Fibroblast of lung (primary cell): Measurements from ENCODE around the gene SERPINB1. TPM values are rescaled to one million over a fixed set of nuclear protein-coding genes. Genes with fewer than 3 reads are reported as not detected.

Experiments
- DNase-seq, 2 donors: peaks; one replicate each; pipeline versions ENCODE4 v3.0.0 to v3.0.0-alpha.2; 2010; ENCODE audit warnings: low read depth in 2 of 2
- H2AFZ ChIP-seq: 2 replicates; pipeline ENCODE4 v1.5.1; 2012; ENCODE audit warnings: low read length, control low read depth, inconsistent platforms
- H3K27ac ChIP-seq: 2 replicates; pipeline ENCODE4 v1.5.1; 2011; ENCODE audit warnings: low read length, control low read depth; ENCODE audit not compliant: insufficient read depth
- H3K27me3 ChIP-seq: 2 replicates; pipeline ENCODE4 v1.5.1; 2011; ENCODE audit warnings: mild to moderate bottlenecking, low read length; ENCODE audit not compliant: control insufficient read depth, insufficient read depth
- H3K36me3 ChIP-seq: 2 replicates; pipeline ENCODE4 v1.5.1; 2011; ENCODE audit warnings: low read length; ENCODE audit not compliant: control insufficient read depth, insufficient read depth
- H3K4me1 ChIP-seq: 2 replicates; pipeline ENCODE4 v1.5.1; 2011; ENCODE audit warnings: low read length; ENCODE audit not compliant: control insufficient read depth, insufficient read depth; ENCODE audit errors: extremely low read depth
- H3K4me2 ChIP-seq: 2 replicates; pipeline ENCODE4 v1.5.1; 2011; ENCODE audit warnings: low read length, control low read depth; ENCODE audit not compliant: insufficient read depth; ENCODE audit errors: extremely low read depth
- H3K4me3 ChIP-seq, 4 experiments: fragments of 200-600 bp in 1 of 4; sonication (generic) in 1 of 4; replicated peaks in 1 of 4; 2 replicates each; pipeline ENCODE4 v1.5.1; 2011 to 2016; ENCODE audit warnings: low read length in 4 of 4, low read depth in 3 of 4, mild to moderate bottlenecking in 3 of 4, control low read depth in 2 of 4, inconsistent platforms in 1 of 4, mixed read lengths in 1 of 4; ENCODE audit not compliant: insufficient read depth in 1 of 4; ENCODE audit errors: control extremely low read depth in 1 of 4
- H3K79me2 ChIP-seq: 2 replicates; pipeline ENCODE4 v1.5.1; 2012; ENCODE audit warnings: mild to moderate bottlenecking, low read length, inconsistent platforms; ENCODE audit not compliant: control insufficient read depth, insufficient read depth
- H3K9ac ChIP-seq: 2 replicates; pipeline ENCODE4 v1.5.1; 2011; ENCODE audit warnings: mild to moderate bottlenecking, low read length, control low read depth; ENCODE audit not compliant: insufficient read depth
- H3K9me3 ChIP-seq: 2 replicates; pipeline ENCODE4 v1.5.1; 2012; ENCODE audit warnings: low read depth, low read length; ENCODE audit not compliant: control insufficient read depth, insufficient read depth
- H4K20me1 ChIP-seq: 2 replicates; pipeline ENCODE4 v1.5.1; 2011; ENCODE audit warnings: low read length; ENCODE audit not compliant: control insufficient read depth, insufficient read depth; ENCODE audit errors: extremely low read depth
- CTCF ChIP-seq, 2 donors: IDR thresholded peaks in 1 of 2; conservative IDR thresholded peaks in 1 of 2; 1 replicate in 1 of 2; 2 replicates in 1 of 2; pipeline ENCODE4 v1.5.1; 2011 to 2012; ENCODE audit warnings: low read length in 2 of 2, control low read depth in 1 of 2, inconsistent platforms in 1 of 2, low read depth in 1 of 2, mild to moderate bottlenecking in 1 of 2
- EZH2 ChIP-seq: IDR thresholded peaks from 2 replicates; pipeline ENCODE4 v1.5.1; 2012; ENCODE audit warnings: low read length, control low read depth, mild to moderate bottlenecking; ENCODE audit errors: missing control alignments
- polyA plus RNA-seq, 2 donors: library from polyadenylated mRNA; depleted of rRNA in 1 of 2; stranded (reverse) in 1 of 2; unstranded in 1 of 2; fragments of >200 nt; gene quantifications; 2 replicates each; pipeline ENCODE4 v1.2.1, GENCODE V29; 2011 to 2012; ENCODE audit warnings: missing spikeins in 1 of 2
- total RNA-seq: library from RNA; depleted of rRNA; stranded (reverse); fragments of >200 nt; gene quantifications from 2 replicates; pipeline ENCODE4 v1.2.1, GENCODE V29; 2014

Gene SERPINB1
- total and polyA plus RNA-seq, 2 donors (not counting 1 experiment from before 2014, with no cell fraction given) = 19.3 to 39.5 TPM

- Histone ChIP-seq H3K36me3 (peaks cover 3% of the 10 kb centered on the region), H4K20me1 (no peaks in the 10 kb centered on the region), H3K27ac (peak overlapping the region; percentile 93), H3K27me3 (no peaks in the 10 kb centered on the region), H2AFZ (no peak overlapping the region), H3K9me3 (no peaks in the 10 kb centered on the region), H3K4me3 (peak overlapping the region; percentile 58 to 64 (median 62)), H3K9ac (peak overlapping the region; percentile 81), H3K79me2 (peaks cover 2% of the 10 kb centered on the region), H3K4me1 (peaks cover 11% of the 10 kb centered on the region), H3K4me2 (peak overlapping the region; percentile 98)
- no peak for DNase-seq
- TF ChIP-seq CTCF (conservative IDR thresholded peaks at IDR 0.05 in 1 of 2, IDR thresholded peaks at IDR 0.05 in 1 of 2; ENCODE audit: low read depth in 1 of 2, low read length in 2 of 2) (no peak), EZH2 (no peak)
Observed at GRCh38 chr6:2840749-2841061, 958 bp downstream of the SERPINB1 start.

DNA sequence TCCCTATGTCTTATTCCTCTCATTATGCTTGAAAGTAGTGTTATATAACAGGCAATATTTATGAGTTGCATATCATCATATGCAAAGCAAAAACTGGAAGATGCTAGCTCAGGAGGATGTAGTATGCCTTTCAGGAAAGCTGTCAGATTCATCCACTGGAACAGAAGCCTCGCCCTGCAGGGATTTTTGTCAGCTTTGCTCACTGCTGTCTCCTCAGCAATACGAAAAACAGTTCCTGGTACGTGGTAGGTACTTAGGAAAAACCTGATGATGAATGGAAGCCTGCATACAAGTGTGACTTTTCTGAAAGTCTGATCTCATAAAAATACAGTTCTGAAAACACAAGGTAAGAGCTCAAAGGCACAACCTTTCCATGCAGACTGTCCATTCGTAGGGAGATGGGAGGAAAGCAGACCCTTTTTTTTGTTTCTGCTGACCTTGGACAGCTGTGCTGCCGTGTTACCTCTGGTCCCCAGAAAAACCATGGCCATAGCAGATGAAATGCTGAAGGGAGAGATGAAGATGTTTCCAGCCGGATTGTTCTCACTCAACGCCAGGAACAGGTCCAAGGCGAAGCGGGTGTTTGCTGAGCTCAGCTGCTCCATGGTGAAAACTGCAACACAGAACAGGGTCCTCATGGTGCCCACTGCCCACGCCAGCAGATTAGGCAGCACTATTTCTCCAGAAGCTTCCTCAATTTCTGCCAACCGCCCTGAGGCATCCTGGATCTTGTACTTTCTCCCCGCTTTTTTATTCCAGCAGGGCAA is 1.5 kb downstream of the SERPINB1 start:
- Histone ChIP-seq H3K4me1 (peaks cover 11% of the 10 kb centered on the region), H3K9me3 (no peaks in the 10 kb centered on the region), H3K27me3 (no peaks in the 10 kb centered on the region), H3K27ac (peak overlapping the region; percentile 93), H3K9ac (peak overlapping the region; percentile 81), H3K4me3 (peak overlapping the region; percentile 58 to 64 (median 62)), H3K79me2 (peaks cover 2% of the 10 kb centered on the region), H2AFZ (no peak overlapping the region), H3K4me2 (peak overlapping the region; percentile 98), H4K20me1 (no peaks in the 10 kb centered on the region), H3K36me3 (peaks cover 3% of the 10 kb centered on the region)
- TF ChIP-seq CTCF (conservative IDR thresholded peaks at IDR 0.05 in 1 of 2, IDR thresholded peaks at IDR 0.05 in 1 of 2; ENCODE audit: low read depth in 1 of 2, low read length in 2 of 2) (no peak), EZH2 (no peak)
- DNase-seq = no peak

DNA sequence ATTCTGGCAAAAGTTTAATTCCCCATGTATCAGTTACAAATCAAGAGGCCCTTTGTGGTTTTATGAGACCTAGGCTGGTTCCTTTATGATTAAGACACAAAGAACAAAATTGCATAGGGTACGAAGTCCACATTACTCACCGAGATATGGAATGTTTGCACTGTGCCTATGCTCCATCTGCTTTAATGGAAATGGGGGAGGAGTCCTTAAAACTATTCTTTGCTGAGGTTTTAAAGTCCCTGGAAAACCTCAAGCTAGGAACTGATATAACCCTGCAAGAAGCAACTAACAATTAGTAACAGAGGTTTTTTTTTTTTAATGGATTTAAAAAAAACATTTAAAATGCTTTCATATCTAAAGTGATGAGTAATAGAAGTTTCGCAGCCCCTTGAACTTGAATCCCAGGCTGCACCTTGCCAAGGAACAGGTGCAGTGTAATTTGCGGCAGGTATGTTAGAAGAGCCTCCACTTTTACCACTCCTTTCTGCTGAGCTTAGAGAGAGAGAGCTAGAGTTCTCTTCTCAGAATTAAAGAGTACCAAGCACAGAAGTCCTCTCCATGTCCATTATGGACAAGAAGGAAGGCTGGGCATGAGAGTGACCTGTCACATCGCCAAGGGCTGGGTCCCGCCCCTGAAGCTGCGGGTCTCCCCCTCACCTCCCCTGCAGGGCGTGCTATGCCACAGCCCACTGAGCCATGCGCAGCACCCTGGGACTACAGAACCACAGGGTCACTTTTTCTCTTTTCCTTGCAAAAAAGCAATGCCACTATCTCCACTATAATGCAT is 2.3 kb downstream of the SERPINB1 start:
- TF ChIP-seq CTCF (conservative IDR thresholded peaks at IDR 0.05 in 1 of 2, IDR thresholded peaks at IDR 0.05 in 1 of 2; ENCODE audit: low read depth in 1 of 2, low read length in 2 of 2) (no peak), EZH2 (no peak)
- Histone ChIP-seq H2AFZ (no peak overlapping the region), H3K27ac (no peak overlapping the region), H3K79me2 (peaks cover 2% of the 10 kb centered on the region), H3K4me3 (peak overlapping the region in 1 of 4 experiments; percentile 3), H3K27me3 (no peaks in the 10 kb centered on the region), H3K4me2 (peak overlapping the region; percentile 98), H3K4me1 (peaks cover 11% of the 10 kb centered on the region), H3K36me3 (peaks cover 3% of the 10 kb centered on the region), H4K20me1 (no peaks in the 10 kb centered on the region), H3K9ac (no peak overlapping the region), H3K9me3 (no peaks in the 10 kb centered on the region)
- DNase-seq = peak; percentile 61 to 78
